Lung (tissue), 12 donors: ENCODE results near the gene TMEM61. TPM values are rescaled to one million over a fixed set of nuclear protein-coding genes. Genes with fewer than 3 reads are reported as not detected.

Experiments
- ATAC-seq: fragments of 200-7000 bp; cut with Tn5 transposase; one replicate; pipeline ENCODE4 v1.9.1; 2020; ENCODE audit warnings: moderate number of reproducible peaks; ENCODE audit not compliant: insufficient read depth, low FRiP score
- DNase-seq, 3 donors: peaks; one replicate each; pipeline ENCODE4 v3.0.0-alpha.2; 2013 to 2017
- H3K27ac ChIP-seq, 2 donors: one replicate each; pipeline ENCODE4 v1.5.1; 2013; ENCODE audit warnings: mild to moderate bottlenecking in 2 of 2, moderate library complexity in 2 of 2, control low read depth in 1 of 2, inconsistent platforms in 1 of 2, low read depth in 1 of 2, low read length in 1 of 2
- H3K27me3 ChIP-seq, 3 donors: one replicate each; pipeline ENCODE4 v1.5.1; 2013; ENCODE audit warnings: low read length in 2 of 3; ENCODE audit not compliant: control insufficient read depth in 3 of 3, insufficient read depth in 3 of 3
- H3K36me3 ChIP-seq, 4 donors: one replicate each; pipeline ENCODE4 v1.5.1; 2013; ENCODE audit warnings: low read length in 4 of 4, mild to moderate bottlenecking in 1 of 4, moderate library complexity in 1 of 4; ENCODE audit not compliant: control insufficient read depth in 4 of 4, insufficient read depth in 4 of 4
- H3K4me1 ChIP-seq, 5 donors: one replicate each; pipeline ENCODE4 v1.5.1; 2013; ENCODE audit warnings: low read length in 5 of 5, mild to moderate bottlenecking in 2 of 5, moderate library complexity in 1 of 5; ENCODE audit not compliant: control insufficient read depth in 5 of 5, insufficient read depth in 5 of 5
- H3K4me3 ChIP-seq: one replicate; pipeline ENCODE4 v1.5.1; 2013; ENCODE audit warnings: mild to moderate bottlenecking, control low read depth, moderate library complexity
- H3K9ac ChIP-seq, 2 donors: one replicate each; pipeline ENCODE4 v1.5.1; 2013; ENCODE audit warnings: low read length in 2 of 2, control low read depth in 1 of 2; ENCODE audit not compliant: insufficient read depth in 1 of 2
- H3K9me3 ChIP-seq, 4 donors: one replicate each; pipeline ENCODE4 v1.5.1; 2013; ENCODE audit warnings: low read length in 3 of 4, mild to moderate bottlenecking in 1 of 4, moderate library complexity in 1 of 4; ENCODE audit not compliant: control insufficient read depth in 4 of 4, insufficient read depth in 3 of 4
- WGBS, 2 donors: extraction: QIAGEN DNeasy Blood & Tissue Kit; methylation state at CpG; one replicate each; pipeline ENCODE4 v1.1.7; 2013; 5-methylcytosine and 5-hydroxymethylcytosine counted together
- polyA plus RNA-seq, 2 donors: library from polyadenylated mRNA; stranded (reverse); fragments of 200-250 nt; gene quantifications; one replicate each; pipeline ENCODE4 v1.2.1, GENCODE V29; 2013
- total RNA-seq, 2 donors: library from RNA; depleted of rRNA in 1 of 2; stranded (reverse); fragments of >200 nt in 1 of 2; gene quantifications; one replicate each; pipeline ENCODE4 v1.2.1, GENCODE V29; 2014 to 2021
- TF ChIP-seq, protein P1 (sequence below): IDR thresholded peaks from 2 replicates; pipeline ENCODE4 v1.5.1; 2012; ENCODE audit warnings: mild to moderate bottlenecking; ENCODE audit errors: control extremely low read depth, extremely low read depth
- donor health status: control.
- donor health status: control.
- donor health status: Bipolar disorder and iron deficiency.
- donor health status: healthy.
- donor health status: DM: yes; HTN: yes; CAD: no.

The TMEM61 gene
- total and polyA plus RNA-seq, 4 donors = 0.91 to 2.1 (median 1.3) TPM

DNA sequence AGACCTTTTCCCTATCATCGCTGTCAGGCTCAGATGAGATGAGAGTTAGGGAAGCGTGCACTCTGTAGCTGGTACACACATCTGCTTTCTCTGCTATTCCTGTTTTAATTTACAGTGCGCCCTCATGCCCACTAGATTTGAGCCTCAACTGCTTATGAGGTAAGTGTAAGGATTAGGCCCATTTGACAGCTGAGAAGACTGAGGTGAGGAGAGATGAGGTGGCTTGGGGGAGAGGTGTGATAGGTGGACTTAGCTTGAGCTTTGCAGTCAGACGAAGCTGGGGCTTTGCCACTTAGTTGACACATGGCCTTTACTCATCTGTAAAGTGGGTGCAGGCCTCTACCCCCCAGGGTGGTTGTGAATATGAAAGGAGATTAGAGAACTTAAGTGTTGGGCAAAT is 8.5 kb downstream of the TMEM61 start:
- TF ChIP-seq, protein P1, sequence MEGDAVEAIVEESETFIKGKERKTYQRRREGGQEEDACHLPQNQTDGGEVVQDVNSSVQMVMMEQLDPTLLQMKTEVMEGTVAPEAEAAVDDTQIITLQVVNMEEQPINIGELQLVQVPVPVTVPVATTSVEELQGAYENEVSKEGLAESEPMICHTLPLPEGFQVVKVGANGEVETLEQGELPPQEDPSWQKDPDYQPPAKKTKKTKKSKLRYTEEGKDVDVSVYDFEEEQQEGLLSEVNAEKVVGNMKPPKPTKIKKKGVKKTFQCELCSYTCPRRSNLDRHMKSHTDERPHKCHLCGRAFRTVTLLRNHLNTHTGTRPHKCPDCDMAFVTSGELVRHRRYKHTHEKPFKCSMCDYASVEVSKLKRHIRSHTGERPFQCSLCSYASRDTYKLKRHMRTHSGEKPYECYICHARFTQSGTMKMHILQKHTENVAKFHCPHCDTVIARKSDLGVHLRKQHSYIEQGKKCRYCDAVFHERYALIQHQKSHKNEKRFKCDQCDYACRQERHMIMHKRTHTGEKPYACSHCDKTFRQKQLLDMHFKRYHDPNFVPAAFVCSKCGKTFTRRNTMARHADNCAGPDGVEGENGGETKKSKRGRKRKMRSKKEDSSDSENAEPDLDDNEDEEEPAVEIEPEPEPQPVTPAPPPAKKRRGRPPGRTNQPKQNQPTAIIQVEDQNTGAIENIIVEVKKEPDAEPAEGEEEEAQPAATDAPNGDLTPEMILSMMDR = no peak
- Histone ChIP-seq H3K27ac (no peak overlapping the region), H3K36me3 (no peaks in the 10 kb centered on the region), H3K9me3 (no peaks in the 10 kb centered on the region), H3K27me3 (no peaks in the 10 kb centered on the region), H3K4me3 (no peak overlapping the region), H3K4me1 (no peaks in the 10 kb centered on the region), H3K9ac (no peak overlapping the region)
- 96 to 100% methylated on average over 4 of the region's 4 CpGs for WGBS, 2 donors
- no peak for ATAC-seq
- DNase-seq = no peak

DNA sequence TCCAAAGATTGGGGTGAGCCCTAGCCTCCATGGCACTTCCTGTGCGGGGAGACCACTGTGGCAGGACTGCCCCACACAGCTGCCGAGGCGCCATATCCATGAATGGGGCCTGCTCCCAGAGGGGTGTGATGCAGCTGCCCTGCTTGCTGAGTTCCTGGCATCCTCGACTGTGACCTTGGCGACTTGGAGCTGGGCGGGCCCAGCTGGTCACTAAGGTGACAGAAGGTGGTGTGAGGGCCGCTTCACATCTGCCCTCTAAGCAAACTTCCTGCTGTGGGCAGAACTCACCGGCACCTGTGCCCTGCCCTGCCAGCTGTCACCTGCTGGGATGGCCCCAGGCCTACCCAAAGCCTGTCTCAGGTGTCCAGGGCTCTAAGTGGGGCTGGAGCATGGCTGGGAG is 9.0 kb downstream of the TMEM61 start:
- DNase-seq (no peak), ATAC-seq (no peak)
- Histone ChIP-seq H3K4me1 (no peaks in the 10 kb centered on the region), H3K36me3 (no peaks in the 10 kb centered on the region), H3K9ac (no peak overlapping the region), H3K27me3 (no peaks in the 10 kb centered on the region), H3K4me3 (no peak overlapping the region), H3K27ac (no peak overlapping the region), H3K9me3 (no peaks in the 10 kb centered on the region)
- WGBS, 2 donors = 80 to 88% methylated on average over 8 of the region's 8 CpGs
- TF ChIP-seq, protein P1 = no peak

DNA sequence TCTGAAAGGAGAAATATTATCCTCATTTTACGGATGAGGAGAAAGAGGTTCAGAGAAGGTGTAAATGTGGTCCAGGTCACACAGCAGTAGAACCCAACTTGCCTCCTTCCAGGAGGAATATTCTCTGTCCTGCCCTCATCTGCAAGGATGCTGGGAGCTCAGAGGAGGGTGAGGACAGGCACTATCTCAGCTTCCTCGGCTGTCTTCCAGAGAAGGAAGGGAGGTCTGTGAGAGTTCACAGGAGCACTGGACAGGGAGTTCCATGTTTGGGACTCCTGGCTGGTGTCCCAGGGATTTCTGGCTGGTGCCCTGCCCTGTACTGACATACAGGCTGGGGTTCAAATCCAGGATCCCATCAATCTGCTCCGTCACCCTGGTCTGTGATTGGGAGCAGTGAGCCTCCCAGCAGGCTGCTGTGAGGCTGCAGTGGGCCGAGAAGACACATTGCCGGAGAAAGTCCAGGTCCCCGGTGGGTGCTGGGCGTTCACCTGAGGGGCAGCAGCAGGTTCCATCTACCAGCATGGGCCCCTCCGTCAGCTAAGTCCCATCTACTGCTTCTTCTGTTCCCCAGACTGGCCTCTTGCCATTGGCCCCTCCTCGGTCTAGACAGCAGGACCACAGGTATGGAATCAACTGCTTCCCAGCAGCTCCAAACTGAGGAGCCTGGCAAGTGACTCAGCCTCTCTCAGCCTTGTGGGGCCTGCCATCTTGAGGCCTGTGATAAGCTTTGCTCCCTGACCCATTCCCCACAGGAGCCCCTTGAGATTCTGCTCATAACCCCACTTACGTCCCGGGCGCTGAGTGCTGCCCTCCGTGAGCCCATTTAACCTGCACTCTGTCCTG is 9.8 kb downstream of the TMEM61 start:
- H3K9me3 ChIP-seq = no peaks in the 10 kb centered on the region
- H3K36me3 ChIP-seq = no peaks in the 10 kb centered on the region
- WGBS, 2 donors = 69 to 70% methylated on average over 13 of the region's 13 CpGs
- H3K27me3 ChIP-seq = peaks cover 0 to 1% (median 0%) of the 10 kb centered on the region in 3 donors
- DNase-seq = no peak
- no peak overlapping the region for H3K27ac ChIP-seq
- H3K9ac ChIP-seq = no peak overlapping the region
- TF ChIP-seq, protein P1 = no peak
- no peak for ATAC-seq
- H3K4me3 ChIP-seq = no peak overlapping the region
- H3K4me1 ChIP-seq = no peaks in the 10 kb centered on the region
